Posterior vena cava (tissue), 2 donors: ENCODE data around the gene ZNF417. TPM values are rescaled to one million over a fixed set of nuclear protein-coding genes. Genes with fewer than 3 reads are reported as not detected.
"Not testable (repeated sequence)": the region's sequence is repeated elsewhere in the genome, so short reads cannot be mapped to it uniquely, and the experiment has no call there.

ENCODE experiments used
- DNase-seq: peaks from one replicate; pipeline ENCODE4 v3.0.0-alpha.2; 2020; ENCODE audit warnings: low spot score
- intact Hi-C, 2 donors: fragments of 100-400 bp; cut with DNase I; formaldehyde crosslinking; loops; one replicate each; pipeline versions ENCODE4 v1.14.1 to v1.14.2; 2022 to 2023
- total RNA-seq, 2 donors: library from RNA; stranded (reverse); fragmentation: NEBNext Ultra II Directional; extraction: Animal tissue kit (Norgen Biotek cat#: 25700); gene quantifications; one replicate each; pipeline ENCODE4 v1.2.1, GENCODE V29; 2021
- donor health status: DM: yes; HTN: yes; CAD: no.
- donor health status: DM: yes; HTN: yes; CAD: no.

Gene ZNF417
- total RNA-seq, 2 donors from 2014 or later: 12.6 to 13.5 TPM

GRCh38 chr19:57888560-57889231 lies 27.7 kb downstream of the ZNF417 start, which contains the start of gene ZNF814:
Gene ZNF814 (minus strand): TSS chr19:57889037. CDS start chr19:57888802, 235 bp downstream.
- intact Hi-C loops: loop anchor here in 1 of 2 donors (5.0 kb wide), 1 partner anchor 1471 kb away; no protein-coding TSS in a partner anchor
- DNase-seq: peak; percentile 92

DNA sequence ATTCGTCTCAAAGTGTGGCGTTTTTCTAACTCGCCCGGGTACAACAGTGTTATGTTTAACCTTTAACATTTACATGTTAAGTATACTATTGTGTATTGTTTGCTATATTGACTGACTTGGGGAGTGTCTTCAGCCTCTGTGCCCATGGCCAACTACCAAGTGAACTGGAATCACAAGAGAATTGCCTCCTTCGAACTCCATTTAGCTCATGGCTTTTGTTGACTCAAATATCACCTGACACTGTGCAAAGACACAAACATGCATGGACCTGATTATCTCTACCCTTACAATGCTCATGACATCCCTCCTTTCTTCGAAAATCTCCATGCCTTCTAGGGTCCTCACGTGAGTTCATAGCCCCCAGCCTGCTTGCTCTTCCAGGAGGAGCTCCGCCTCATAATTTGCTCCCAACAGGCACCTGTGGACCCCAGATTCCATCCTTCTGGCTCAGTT lies 28.3 kb downstream of the ZNF417 start:
- intact Hi-C loops: loop anchor here in 1 of 2 donors (5.0 kb wide), 1 partner anchor 1471 kb away; no protein-coding TSS in a partner anchor
- DNase-seq: no peak

GRCh38 chr19:57887195-57887941 lies 29.0 kb downstream of the ZNF417 start:
- intact Hi-C loops: loop anchor here in 1 of 2 donors (5.0 kb wide), 1 partner anchor 1470 kb away; no protein-coding TSS in a partner anchor
- DNase-seq: no peak

GRCh38 chr19:57886046-57886445 lies 30.3 kb downstream of the ZNF417 start:
- DNase-seq: no peak
- intact Hi-C loops: loop anchor here in 1 of 2 donors (5.0 kb wide), 1 partner anchor 1469 kb away; no protein-coding TSS in a partner anchor

DNA sequence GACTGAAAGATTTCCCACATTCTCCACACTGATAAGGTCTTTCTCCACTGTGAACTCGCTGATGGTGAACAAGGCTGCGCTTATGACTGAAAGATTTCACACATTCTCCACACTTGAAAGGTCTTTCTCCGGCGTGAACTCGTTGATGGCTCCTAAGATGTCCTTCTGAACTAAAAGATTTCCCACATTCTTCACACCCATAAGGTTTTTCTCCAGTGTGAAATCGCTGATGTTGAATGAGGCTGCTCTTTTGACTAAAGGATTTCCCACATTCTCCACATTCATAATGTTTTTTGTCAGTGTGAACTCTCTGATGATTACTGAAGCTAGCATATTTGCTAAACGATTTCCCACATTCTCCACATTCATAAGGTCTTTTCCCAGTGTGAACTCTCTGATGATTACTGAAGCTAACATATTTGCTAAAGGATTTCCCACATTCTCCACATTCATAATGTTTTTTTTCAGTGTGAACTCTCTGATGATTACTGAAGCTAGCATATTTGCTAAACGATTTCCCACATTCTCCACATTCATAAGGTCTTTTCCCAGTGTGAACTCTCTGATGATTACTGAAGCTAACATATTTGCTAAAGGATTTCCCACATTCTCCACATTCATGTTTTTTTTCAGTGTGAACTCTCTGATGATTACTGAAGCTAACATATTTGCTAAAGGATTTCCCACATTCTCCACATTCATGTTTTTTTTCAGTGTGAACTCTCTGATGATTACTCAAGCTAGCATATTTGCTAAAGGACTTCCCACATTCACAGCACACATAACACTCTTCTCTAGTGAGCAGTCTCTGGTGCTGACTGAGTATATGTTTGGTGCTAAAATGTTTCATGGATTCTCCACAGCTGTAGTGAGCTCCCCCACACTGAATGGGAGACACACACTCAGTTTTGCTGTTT lies 42.3 kb downstream of the ZNF417 start:
- DNase-seq, intact Hi-C loops: not testable (repeated sequence)

DNA sequence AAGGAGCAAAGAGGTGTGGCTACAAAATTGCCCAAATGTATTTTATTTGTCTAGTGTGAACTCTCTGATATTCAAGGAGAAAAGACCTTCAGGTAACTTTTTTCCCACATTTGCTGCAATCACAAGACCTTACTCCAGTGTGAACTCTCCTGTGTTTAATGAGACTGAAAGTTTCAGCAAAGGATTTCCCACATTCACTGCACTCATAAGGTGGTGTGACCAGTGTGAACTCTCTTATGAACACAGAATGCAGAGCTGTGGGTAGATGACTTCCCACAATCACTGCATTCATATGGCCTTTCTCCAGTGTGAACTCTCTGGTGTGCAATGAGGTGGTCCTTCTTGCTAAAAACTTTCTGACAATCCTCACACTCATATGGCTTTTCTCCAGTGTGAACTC lies 43.9 kb downstream of the ZNF417 start:
- intact Hi-C loops: no loop called here

DNA sequence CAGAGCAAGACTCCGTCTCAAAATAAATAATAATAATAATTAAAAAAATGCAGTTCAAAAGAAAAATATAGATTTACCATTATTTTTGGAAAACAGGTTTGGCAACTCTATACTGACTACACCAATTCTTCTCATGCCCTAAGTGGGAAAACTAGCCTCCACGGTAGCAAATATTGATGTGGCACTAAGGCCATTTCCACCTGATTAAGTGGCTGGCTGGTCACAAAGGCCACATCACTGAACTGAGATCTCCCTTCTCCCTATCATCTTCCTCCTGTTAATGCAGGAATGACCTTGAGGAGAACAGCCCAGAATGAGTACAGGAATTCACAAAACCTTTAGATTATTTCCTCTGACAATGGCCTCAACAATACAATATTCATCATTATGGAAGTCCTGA lies 46.2 kb downstream of the ZNF417 start:
- DNase-seq: no peak
- intact Hi-C loops: no loop called here

More for the DNA sequence above, 43.9 kb downstream of the ZNF417 start:
- no peak for DNase-seq

GRCh38 chr19:57869655-57870054 lies 46.7 kb downstream of the ZNF417 start:
- intact Hi-C loops, DNase-seq: not testable (repeated sequence)

- intact Hi-C loops: no loop called here
- no peak for DNase-seq
Measured at GRCh38 chr19:57867868-57868492, 48.4 kb downstream of the ZNF417 start.

Other genes with a start within 250 kb of the ZNF417 start
- gene ZSCAN4, start 247.7 kb downstream of the ZNF417 start, total RNA-seq: under 1 TPM in 1 of 2 donors, not detected in 1; 0.10 TPM
- 1 to 10 TPM; 4.8 to 7.7 TPM for gene ZNF551, start 234.6 kb downstream of the ZNF417 start, total RNA-seq
- gene ZNF154, start 207.4 kb downstream of the ZNF417 start, total RNA-seq: 1 to 10 TPM; 3.7 to 5.9 TPM
- gene ZNF671, start 189.0 kb downstream of the ZNF417 start, total RNA-seq: 1 to 10 TPM; 5.5 to 6.5 TPM
- 10 to 100 TPM in 1 of 2 donors, 1 to 10 TPM in 1; 9.4 to 11.1 TPM for gene ZNF776, start 169.8 kb downstream of the ZNF417 start, total RNA-seq
- 10 to 100 TPM in 1 of 2 donors, 1 to 10 TPM in 1; 9.8 to 15.1 TPM for gene ZNF586, start 146.9 kb downstream of the ZNF417 start, total RNA-seq
- 1 to 10 TPM; 6.0 to 7.9 TPM for gene ZNF552, start 101.7 kb downstream of the ZNF417 start, total RNA-seq
- 10 to 100 TPM; 11.8 to 13.0 TPM for gene ZNF587B, start 86.3 kb downstream of the ZNF417 start, total RNA-seq
- gene ZNF587, start 66.7 kb downstream of the ZNF417 start, total RNA-seq: 10 to 100 TPM; 18.3 to 22.2 TPM
- 10 to 100 TPM; 10.7 to 13.3 TPM for gene ZNF814, start 27.6 kb downstream of the ZNF417 start, total RNA-seq
- gene ZNF418, start 18.8 kb upstream of the ZNF417 start, total RNA-seq: 1 to 10 TPM; 5.6 to 6.5 TPM
- gene ZNF256, start 31.1 kb upstream of the ZNF417 start, total RNA-seq: 1 to 10 TPM; 6.6 to 6.8 TPM
- gene C19orf18, start 57.9 kb upstream of the ZNF417 start, total RNA-seq: 1 to 10 TPM in 1 of 2 donors, under 1 TPM in 1; 0.74 to 1.0 TPM
- 10 to 100 TPM in 1 of 2 donors, 1 to 10 TPM in 1; 9.0 to 10.1 TPM for gene ZNF606, start 86.2 kb upstream of the ZNF417 start, total RNA-seq
- gene ZSCAN1, start 117.4 kb upstream of the ZNF417 start, total RNA-seq: not detected
- gene ZNF135, start 142.7 kb upstream of the ZNF417 start, total RNA-seq: 1 to 10 TPM; 4.1 to 5.5 TPM
- 10 to 100 TPM; 45.3 to 62.3 TPM for gene ZSCAN18, start 181.6 kb upstream of the ZNF417 start, total RNA-seq
- gene ZNF329, start 234.2 kb upstream of the ZNF417 start, total RNA-seq: 1 to 10 TPM; 6.1 to 8.9 TPM